HG03571 (cell line): Measurements from ENCODE around the gene PPP2R5C.

Experiments used
- ATAC-seq: cut with Tn5 transposase; IDR thresholded peaks from one replicate; pipeline ENCODE4 v1.9.1; 2021; ENCODE audit not compliant: unreplicated experiment

PPP2R5C gene

GRCh38 chr14:101879529-101880336 lies 118.2 kb downstream of the PPP2R5C start:
- ATAC-seq = no peak

- no peak for ATAC-seq
Measured at GRCh38 chr14:101881426-101881825, 119.9 kb downstream of the PPP2R5C start.

GRCh38 chr14:101882141-101882935 lies 120.8 kb downstream of the PPP2R5C start:
- no peak for ATAC-seq

- ATAC-seq = no peak
Measured at GRCh38 chr14:101884089-101884933, 122.8 kb downstream of the PPP2R5C start.

- ATAC-seq = no peak
Measured at GRCh38 chr14:101884934-101885576, 123.5 kb downstream of the PPP2R5C start.

GRCh38 chr14:101887219-101887618 lies 125.7 kb downstream of the PPP2R5C start:
- ATAC-seq = no peak

GRCh38 chr14:101888182-101888581 lies 126.7 kb downstream of the PPP2R5C start:
- ATAC-seq = no peak

GRCh38 chr14:101889366-101889765 lies 127.9 kb downstream of the PPP2R5C start:
- ATAC-seq = no peak

GRCh38 chr14:101889898-101890297 lies 128.4 kb downstream of the PPP2R5C start:
- no peak for ATAC-seq

- ATAC-seq = no peak
Measured at GRCh38 chr14:101891471-101891870, 130.0 kb downstream of the PPP2R5C start.

- ATAC-seq = no peak
Measured at GRCh38 chr14:101893759-101894158, 132.2 kb downstream of the PPP2R5C start.

GRCh38 chr14:101894365-101895081 lies 133.0 kb downstream of the PPP2R5C start:
- no peak for ATAC-seq

- no peak for ATAC-seq
Measured at GRCh38 chr14:101895256-101895655, 133.7 kb downstream of the PPP2R5C start.

- no peak for ATAC-seq
Measured at GRCh38 chr14:101897326-101897725, 135.8 kb downstream of the PPP2R5C start.

GRCh38 chr14:101898416-101898815 lies 136.9 kb downstream of the PPP2R5C start:
- no peak for ATAC-seq

- no peak for ATAC-seq
Measured at GRCh38 chr14:101899263-101899662, 137.8 kb downstream of the PPP2R5C start.

GRCh38 chr14:101900253-101900652 lies 138.7 kb downstream of the PPP2R5C start:
- no peak for ATAC-seq

- no peak for ATAC-seq
Measured at GRCh38 chr14:101903111-101903561, 141.6 kb downstream of the PPP2R5C start.

- no peak for ATAC-seq
Measured at GRCh38 chr14:101905614-101906013, 144.1 kb downstream of the PPP2R5C start.

GRCh38 chr14:101906645-101907044 lies 145.1 kb downstream of the PPP2R5C start:
- no peak for ATAC-seq
